HG02840 (cell line): Measurements from ENCODE around the gene HCRTR2.
"Not testable (repeated sequence)": the region's sequence is repeated elsewhere in the genome, so short reads cannot be mapped to it uniquely, and the experiment has no call there.

ENCODE experiments used
- ATAC-seq: cut with Tn5 transposase; IDR thresholded peaks from one replicate; pipeline ENCODE4 v1.9.1; 2021; ENCODE audit warnings: mild to moderate bottlenecking, moderate library complexity, moderate number of reproducible peaks; ENCODE audit not compliant: unreplicated experiment, low FRiP score

HCRTR2 gene

GRCh38 chr6:55174211-55175026 is at the start of gene HCRTR2:
Gene HCRTR2, plus strand, starts transcription at chr6:55174515. Its CDS starts 73 bp downstream, at chr6:55174588.
- ATAC-seq, result no peak

- ATAC-seq, result no peak
Measured at GRCh38 chr6:55130806-55131324, 43.5 kb upstream of the HCRTR2 start.

DNA sequence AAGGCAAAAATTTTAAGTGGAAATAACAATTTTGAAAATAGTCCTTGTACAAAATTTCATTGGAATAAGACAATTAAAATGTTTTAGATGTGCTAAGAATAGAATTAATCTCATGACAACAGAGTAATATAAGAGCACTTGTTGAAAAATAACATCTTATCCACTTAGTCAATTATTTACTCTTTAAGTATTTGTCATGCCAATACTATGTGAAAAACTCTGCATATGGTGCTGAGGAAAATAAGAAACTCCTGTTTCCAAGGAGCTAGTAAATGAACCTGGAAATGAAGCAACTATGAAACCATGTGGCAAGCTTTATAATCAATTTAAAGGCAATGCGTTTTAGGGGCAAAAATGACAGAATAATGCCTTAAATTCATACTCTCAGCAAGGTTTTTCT is 42.7 kb upstream of the HCRTR2 start:
- no peak for ATAC-seq

DNA sequence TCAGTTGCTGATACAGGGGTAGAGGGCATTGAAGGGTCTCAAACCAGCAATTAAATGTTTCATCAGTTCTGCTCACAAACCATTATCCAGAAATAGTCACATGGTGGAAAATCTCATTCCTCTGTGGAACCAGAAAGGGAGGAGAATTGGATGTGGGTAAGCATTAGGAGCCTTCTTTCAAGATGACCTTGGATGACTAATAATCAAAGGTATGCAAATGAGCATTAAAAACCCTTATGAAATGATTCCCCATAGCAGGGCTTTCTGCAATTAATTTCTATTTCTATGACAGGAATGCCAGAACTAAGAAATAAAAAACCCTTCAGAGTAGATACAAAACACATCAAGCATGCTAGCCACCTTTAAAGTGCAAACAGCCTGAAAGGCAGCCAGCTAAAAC is 37.4 kb upstream of the HCRTR2 start:
- no peak for ATAC-seq

GRCh38 chr6:55137929-55138693 is 36.2 kb upstream of the HCRTR2 start:
- no peak for ATAC-seq

DNA sequence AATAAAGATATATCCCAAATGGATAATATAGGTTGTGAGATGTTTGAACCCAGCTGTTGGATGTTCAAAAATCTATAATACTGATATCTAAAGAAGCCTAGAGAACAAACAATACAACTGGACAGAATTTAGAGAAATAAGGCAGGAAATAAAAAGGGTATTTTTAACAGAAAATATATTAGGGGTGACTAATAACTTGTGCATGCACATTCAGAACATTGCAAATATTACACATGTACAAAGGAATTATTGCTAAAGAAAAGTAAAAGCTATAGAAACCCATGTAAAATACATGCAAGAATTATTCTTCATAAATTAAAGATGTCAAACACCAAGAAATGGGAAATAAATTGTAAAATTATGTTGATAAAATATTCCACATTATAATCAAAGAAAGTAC is 32.7 kb upstream of the HCRTR2 start:
- ATAC-seq, result no peak

DNA sequence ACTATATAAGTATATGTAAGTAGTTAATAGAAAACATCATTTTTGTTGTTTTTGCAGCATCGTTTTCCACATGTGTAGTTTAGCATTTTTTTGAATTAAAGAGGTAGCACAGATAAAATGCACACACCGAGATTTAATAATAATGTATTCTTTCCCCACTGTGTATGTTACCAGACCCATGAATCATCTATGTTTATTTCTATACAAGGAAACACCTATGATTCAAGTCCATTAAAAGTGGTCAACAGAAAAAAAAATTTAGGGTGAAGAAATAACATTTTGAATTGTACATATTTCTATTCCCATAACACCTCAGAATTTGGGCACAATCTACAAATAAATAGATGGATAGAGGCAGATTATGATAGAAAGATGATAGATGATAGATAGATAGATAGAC is 31.7 kb upstream of the HCRTR2 start:
- ATAC-seq, result no peak

DNA sequence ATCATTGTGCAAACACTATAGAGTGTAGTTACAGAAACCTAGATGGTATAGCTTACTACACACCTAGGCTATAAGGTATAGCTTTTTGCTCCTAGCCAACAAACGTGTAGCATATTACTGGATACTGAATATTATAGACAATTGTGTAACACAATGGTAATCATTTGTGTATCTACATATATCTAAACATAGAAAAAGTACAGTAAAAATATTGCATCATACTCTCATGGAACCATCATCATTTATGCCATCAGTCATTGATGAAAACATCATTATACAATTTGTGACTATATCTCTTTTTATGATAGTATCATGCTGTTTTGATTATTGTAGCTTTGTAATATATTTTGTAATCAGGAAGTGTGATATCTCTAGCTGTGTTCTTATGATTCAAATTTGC is 21.0 kb upstream of the HCRTR2 start:
- ATAC-seq, result no peak

DNA sequence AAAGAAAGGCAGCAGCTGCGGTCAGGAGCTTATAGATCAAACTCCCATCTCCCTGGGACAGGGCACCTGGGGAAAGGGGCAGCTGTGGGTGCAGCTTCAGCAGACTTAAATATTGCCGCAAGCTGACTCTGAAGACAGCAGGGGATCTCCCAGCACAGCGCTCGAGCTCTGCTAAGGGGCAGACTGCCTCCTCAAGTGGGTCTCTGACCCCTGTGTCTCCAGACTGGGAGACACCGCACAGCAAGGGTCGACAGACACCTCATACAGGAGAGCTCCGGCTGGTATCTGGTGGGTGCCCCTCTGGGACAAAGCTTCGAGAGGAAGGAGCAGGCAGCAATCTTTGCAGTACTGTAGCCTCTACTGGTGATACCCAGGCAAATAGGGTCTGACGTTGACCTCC is 15.5 kb upstream of the HCRTR2 start:
- ATAC-seq, result not testable (repeated sequence)

DNA sequence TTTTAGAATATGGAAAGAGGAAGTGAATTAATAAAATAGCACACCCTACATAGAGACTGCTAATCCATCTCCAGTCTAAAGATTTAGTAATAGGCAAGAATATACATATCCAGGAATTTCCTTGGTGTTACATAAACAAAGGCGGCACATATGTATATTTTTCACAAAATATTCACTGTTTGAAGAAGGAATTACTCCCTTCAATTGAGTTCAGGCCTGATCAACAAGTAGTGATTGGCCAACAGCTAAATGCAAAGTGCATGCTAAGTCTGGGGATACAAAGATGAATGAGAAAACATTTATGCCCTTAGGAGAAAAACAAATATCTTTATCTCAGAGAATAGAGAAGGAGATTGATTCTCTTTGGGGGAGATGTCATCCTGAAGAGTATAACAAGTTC is 6.5 kb upstream of the HCRTR2 start:
- ATAC-seq, result no peak

DNA sequence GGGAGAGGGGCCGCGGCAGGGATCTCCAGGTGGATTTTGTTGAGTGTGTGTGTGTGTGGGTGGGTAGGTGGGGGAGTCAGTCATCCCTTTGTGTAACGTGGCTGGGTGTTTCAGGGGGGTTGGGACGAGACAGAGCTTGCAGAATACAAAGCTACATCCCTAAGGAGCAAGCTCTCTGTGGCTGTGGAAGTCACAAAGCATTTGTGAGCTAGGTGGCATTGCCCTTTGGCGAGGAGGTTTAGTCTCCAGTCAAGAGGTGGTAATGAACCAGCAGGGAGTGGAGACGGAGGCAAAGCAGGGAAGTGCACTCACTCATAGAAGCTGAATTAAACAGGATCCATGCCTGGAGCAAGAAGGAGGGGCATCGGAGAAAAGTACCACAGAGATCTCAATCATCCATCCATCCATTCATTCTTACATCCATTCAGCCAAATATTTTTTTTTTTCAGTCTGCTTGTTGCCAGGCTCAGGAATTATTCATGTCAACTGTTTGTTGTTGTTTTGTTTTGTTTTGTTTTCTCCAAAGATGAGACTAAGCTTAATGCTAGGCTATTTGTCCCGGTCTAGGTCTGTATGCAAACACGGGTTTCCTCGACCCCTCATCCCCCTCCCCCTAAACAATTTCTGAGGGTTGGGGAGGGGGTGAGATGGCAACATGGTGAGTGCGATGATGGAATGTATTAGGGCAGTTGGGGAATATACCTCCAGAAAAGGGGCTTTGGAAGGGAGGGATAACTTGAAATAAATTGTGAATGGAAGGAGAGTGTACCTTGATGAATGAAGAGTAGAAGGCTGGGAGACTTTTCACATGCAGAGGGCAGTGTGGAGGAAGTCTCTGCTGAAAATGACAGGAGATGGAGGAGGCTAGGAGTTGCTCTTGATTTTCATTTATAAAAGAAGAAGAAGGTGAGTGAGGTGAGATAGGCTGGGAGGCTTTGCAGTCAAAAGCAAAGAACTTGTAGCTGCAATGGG is 1.0 kb downstream of the HCRTR2 start:
- no peak for ATAC-seq

DNA sequence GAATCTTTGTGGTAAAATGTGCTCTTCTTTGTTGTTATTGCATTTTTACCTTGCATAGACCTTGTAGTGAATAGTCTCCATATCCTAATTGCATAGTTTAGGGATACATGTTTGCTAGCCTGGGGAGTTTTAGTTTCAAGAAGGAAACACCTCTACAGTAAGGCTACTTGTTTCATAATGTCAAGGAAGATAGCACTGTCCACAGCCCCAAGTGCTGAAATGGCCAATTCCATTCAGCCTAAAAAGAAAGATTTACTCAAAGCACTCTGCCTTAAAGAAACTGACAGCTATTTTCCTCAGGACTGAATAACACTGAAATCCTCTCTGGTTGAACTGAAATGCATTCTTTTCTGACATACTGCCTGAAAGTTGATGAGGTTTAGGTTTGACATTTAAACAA is 2.6 kb downstream of the HCRTR2 start:
- no peak for ATAC-seq

DNA sequence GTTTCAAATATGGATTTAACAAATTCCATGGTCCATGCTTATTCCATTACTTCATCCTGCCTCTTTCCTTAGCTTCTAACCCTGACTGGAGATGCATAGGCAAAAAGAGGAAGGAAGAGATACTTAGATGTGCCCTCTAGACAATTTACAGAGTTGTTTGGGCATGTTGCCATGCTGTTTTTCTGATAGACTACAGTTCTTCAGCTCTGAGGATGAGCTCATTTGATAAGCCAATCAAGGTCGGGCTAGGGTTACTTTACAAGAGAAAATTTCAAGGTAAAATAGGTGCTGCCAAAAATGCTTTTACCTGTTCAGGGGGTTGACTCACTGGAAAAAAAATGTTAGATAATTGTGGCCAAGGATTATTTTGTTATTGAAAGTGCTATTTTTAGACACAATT is 5.9 kb downstream of the HCRTR2 start:
- no peak for ATAC-seq

GRCh38 chr6:55182016-55182650 is 7.8 kb downstream of the HCRTR2 start:
- ATAC-seq, result no peak

DNA sequence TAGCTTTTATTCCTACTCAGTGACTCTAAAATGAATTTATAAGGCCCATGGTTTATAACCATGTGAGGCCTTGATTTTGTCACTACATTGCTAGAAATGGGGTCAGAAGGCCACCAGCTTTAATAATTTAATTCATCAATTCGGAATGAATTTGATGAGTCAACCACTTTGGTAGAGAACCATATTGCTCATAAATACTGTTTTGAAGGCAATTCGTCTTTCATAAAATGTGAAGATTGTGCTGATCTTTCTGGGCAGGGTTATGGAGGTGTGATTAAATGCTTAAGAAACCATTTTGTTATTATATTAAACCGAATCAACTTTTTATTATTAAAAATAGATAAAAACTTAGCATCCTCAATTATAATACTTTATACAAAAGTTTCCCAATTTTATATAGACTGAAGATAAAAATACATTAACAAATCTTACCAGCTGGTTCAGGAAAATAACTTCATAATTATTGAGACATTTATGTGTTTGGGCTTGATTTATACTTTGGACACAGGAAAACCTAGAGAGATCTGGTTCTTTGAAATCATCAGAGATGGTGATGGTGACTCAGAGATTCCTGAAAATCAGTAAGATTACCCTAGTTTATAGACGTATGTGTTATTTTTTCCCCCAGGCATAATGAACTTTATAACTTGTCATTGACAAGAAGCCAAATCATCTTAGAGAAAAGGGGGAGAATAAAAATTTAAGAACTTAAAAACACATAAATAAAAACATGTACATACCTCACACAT is 10.6 kb downstream of the HCRTR2 start:
- no peak for ATAC-seq

DNA sequence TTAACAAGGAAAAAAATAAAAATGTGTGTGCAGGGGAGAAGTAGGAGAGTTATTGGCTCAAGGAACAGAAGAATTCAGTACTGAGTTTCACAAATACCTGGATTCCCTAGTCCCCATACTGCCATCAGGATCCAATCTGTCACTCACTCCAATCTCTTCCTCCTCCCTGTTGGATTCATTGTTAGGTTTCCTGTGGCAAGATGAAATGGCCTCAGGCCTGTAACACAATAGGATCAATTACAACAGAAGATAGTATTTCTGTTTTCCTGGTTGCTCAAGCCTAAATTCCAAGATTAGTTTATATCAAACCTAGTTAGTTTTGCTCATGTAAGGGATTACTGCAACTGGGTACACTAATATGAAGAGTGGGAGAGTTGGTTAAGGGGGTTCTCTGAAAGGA is 24.4 kb downstream of the HCRTR2 start:
- no peak for ATAC-seq

DNA sequence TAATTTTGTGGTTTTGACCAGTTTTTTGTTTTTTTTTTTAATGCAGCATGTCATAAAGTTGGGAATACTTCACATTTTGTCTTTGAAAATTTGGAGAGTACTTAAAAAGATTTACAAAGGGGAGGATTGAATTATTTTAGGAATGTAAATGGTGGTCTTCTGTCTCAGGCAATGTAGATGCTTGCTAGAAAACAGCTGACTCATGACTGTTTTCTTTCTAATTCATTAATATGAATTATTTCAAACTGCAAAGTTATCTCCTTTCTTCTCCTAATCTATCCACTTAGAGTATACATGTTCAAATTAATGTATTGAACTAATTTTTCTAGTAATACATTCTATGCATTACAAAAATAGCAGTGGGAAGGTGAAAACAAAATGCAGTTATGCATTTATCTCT is 24.9 kb downstream of the HCRTR2 start:
- ATAC-seq, result no peak

- no peak for ATAC-seq
Measured at GRCh38 chr6:55208478-55209458, 34.5 kb downstream of the HCRTR2 start.
